ENCODE measurements around the gene EVC2.

GRCh38 chr4:5711479-5712184 is 3.3 kb upstream of the EVC2 start:
- TF ChIP-seq, protein P1, sequence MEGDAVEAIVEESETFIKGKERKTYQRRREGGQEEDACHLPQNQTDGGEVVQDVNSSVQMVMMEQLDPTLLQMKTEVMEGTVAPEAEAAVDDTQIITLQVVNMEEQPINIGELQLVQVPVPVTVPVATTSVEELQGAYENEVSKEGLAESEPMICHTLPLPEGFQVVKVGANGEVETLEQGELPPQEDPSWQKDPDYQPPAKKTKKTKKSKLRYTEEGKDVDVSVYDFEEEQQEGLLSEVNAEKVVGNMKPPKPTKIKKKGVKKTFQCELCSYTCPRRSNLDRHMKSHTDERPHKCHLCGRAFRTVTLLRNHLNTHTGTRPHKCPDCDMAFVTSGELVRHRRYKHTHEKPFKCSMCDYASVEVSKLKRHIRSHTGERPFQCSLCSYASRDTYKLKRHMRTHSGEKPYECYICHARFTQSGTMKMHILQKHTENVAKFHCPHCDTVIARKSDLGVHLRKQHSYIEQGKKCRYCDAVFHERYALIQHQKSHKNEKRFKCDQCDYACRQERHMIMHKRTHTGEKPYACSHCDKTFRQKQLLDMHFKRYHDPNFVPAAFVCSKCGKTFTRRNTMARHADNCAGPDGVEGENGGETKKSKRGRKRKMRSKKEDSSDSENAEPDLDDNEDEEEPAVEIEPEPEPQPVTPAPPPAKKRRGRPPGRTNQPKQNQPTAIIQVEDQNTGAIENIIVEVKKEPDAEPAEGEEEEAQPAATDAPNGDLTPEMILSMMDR (IDR thresholded peaks at IDR 0.05) = no peak
- TF ChIP-seq EZH2 (IDR thresholded peaks at IDR 0.05; ENCODE audit: borderline replicate concordance, insufficient read depth, low read depth, low read length, poor library complexity, severe bottlenecking) = no peak
